ENCODE measurements around the gene SPATA2L. TPM values are rescaled to one million over a fixed set of nuclear protein-coding genes. Genes with fewer than 3 reads are reported as not detected.

The SPATA2L gene
- total and polyA plus RNA-seq, 2 of the 13 experiments (the other 11 are each of a cell fraction or from before 2014, with no cell fraction given): 9.1 to 20.7 TPM

GRCh38 chr16:89695086-89695874 is 6.2 kb downstream of the SPATA2L start (continued):
- TF ChIP-seq HMGXB4 (CRISPR knock-in tag; IDR thresholded peaks at IDR 0.05; ENCODE audit: borderline replicate concordance in 1 of 2, low read depth in 1 of 2): 0 out of 4 replicates have a peak, but pooled peaks of 1 of the 2 experiments have one; percentile 25
- 0 out of 2 replicates have a peak, but pooled peaks have one; percentile 27 for TF ChIP-seq ZNF703 (CRISPR knock-in tag; IDR thresholded peaks at IDR 0.05; ENCODE audit: borderline replicate concordance)
- TF ChIP-seq SNAI1 (CRISPR knock-in tag; IDR thresholded peaks at IDR 0.05; ENCODE audit: borderline replicate concordance): peak; percentile 86; the same call in 1 of the 2 replicates
- TF ChIP-seq NR2F1 (CRISPR knock-in tag; IDR thresholded peaks at IDR 0.05): no peak
- 0 out of 2 replicates have a peak, but pooled peaks have one; percentile 69 for TF ChIP-seq ARID2 (CRISPR knock-in tag; IDR thresholded peaks at IDR 0.05; ENCODE audit: borderline replicate concordance)
- TF ChIP-seq ZNF589 (CRISPR knock-in tag; conservative IDR thresholded peaks at IDR 0.05): 0 out of 2 replicates have a peak, but pooled peaks have one; percentile 16
- TF ChIP-seq ZNF891 (CRISPR knock-in tag; IDR thresholded peaks at IDR 0.05): peak; percentile 59; the same call in 1 of the 2 replicates
- peak; percentile 80; the same call in 1 of the 2 replicates for TF ChIP-seq ZNF3 (CRISPR knock-in tag; IDR thresholded peaks at IDR 0.05)
- 0 out of 2 replicates have a peak, but pooled peaks have one; percentile 57 for TF ChIP-seq MED13 (CRISPR knock-in tag; IDR thresholded peaks at IDR 0.05)
- TF ChIP-seq ZBTB42 (CRISPR knock-in tag; IDR thresholded peaks at IDR 0.05): no peak
- peak; percentile 53; the same call in 1 of the 2 replicates for TF ChIP-seq ZNF326 (CRISPR knock-in tag; IDR thresholded peaks at IDR 0.05; ENCODE audit: borderline replicate concordance)
- TF ChIP-seq ZBTB33 (CRISPR knock-in tag; IDR thresholded peaks at IDR 0.05): 0 out of 2 replicates have a peak, but pooled peaks have one; percentile 16
- TF ChIP-seq KLF12 (CRISPR knock-in tag; IDR thresholded peaks at IDR 0.05; ENCODE audit: borderline replicate concordance): no peak; the same call in 1 of the 2 replicates
- TF ChIP-seq HOMEZ (CRISPR knock-in tag; IDR thresholded peaks at IDR 0.05; ENCODE audit: low read depth): no peak
- TF ChIP-seq PLRG1 (conservative IDR thresholded peaks at IDR 0.05): no peak
- peak; percentile 49; the same call in 1 of the 2 replicates for TF ChIP-seq PRMT3 (CRISPR knock-in tag; IDR thresholded peaks at IDR 0.05; ENCODE audit: borderline replicate concordance, low read depth)
- peak; percentile 49 for TF ChIP-seq TEAD3 (CRISPR knock-in tag; optimal IDR thresholded peaks at IDR 0.05; ENCODE audit: borderline replicate concordance)
- TF ChIP-seq TGIF2 (CRISPR knock-in tag; IDR thresholded peaks at IDR 0.05): no peak
- peak; percentile 77; the same call in 1 of the 2 replicates for TF ChIP-seq ZNF607 (CRISPR knock-in tag; IDR thresholded peaks at IDR 0.05; ENCODE audit: borderline replicate concordance)
- TF ChIP-seq ARNTL (CRISPR knock-in tag; IDR thresholded peaks at IDR 0.05): no peak
- TF ChIP-seq NFKB2 (CRISPR knock-in tag; IDR thresholded peaks at IDR 0.05; ENCODE audit: borderline replicate concordance): peak; percentile 59; the same call in 1 of the 2 replicates
- TF ChIP-seq HDAC1 (CRISPR knock-in tag; IDR thresholded peaks at IDR 0.05): peak; percentile 17; the same call in 1 of the 2 replicates
